NOMO-1 (cell line): Measurements from ENCODE around the gene DDX25.
"Not testable (repeated sequence)": the region's sequence is repeated elsewhere in the genome, so short reads cannot be mapped to it uniquely, and the experiment has no call there.

ENCODE experiments used
- DNase-seq, 2 experiments: peaks; one replicate each; lab custom pipeline; 2025; ENCODE audit not compliant: unreplicated experiment in 2 of 2; lab: John Stamatoyannopoulos, UW

Gene DDX25

GRCh38 chr11:125903711-125904659 lies at the start of gene DDX25:
Gene DDX25, plus strand, starts transcription at chr11:125904508. Its CDS starts 10 bp downstream, at chr11:125904518.
- DNase-seq = no peak

GRCh38 chr11:125857670-125858069 lies 46.6 kb upstream of the DDX25 start:
- DNase-seq = not testable (repeated sequence)

- not testable (repeated sequence) for DNase-seq
Measured at GRCh38 chr11:125862786-125863185, 41.5 kb upstream of the DDX25 start.

- DNase-seq = not testable (repeated sequence)
Measured at GRCh38 chr11:125865354-125865753, 39.0 kb upstream of the DDX25 start.

GRCh38 chr11:125869521-125869920 lies 34.8 kb upstream of the DDX25 start:
- no peak for DNase-seq

- DNase-seq = no peak
Measured at GRCh38 chr11:125871391-125872137, 32.7 kb upstream of the DDX25 start.

- peak in 1 of 2 experiments; percentile 11 for DNase-seq
Measured at GRCh38 chr11:125872138-125872491, 32.2 kb upstream of the DDX25 start.

GRCh38 chr11:125873881-125874555 lies 30.3 kb upstream of the DDX25 start:
- DNase-seq = no peak

GRCh38 chr11:125874556-125875124 lies 29.7 kb upstream of the DDX25 start:
- DNase-seq = peak in 1 of 2 experiments; percentile 43

- DNase-seq = no peak
Measured at GRCh38 chr11:125881291-125881690, 23.0 kb upstream of the DDX25 start.

GRCh38 chr11:125883375-125883774 lies 20.9 kb upstream of the DDX25 start:
- DNase-seq = no peak

GRCh38 chr11:125886997-125887372 lies 17.3 kb upstream of the DDX25 start:
- peak; percentile 54 to 66 for DNase-seq

- peak; percentile 95 to 96 for DNase-seq
Measured at GRCh38 chr11:125887373-125888324, 16.7 kb upstream of the DDX25 start, which contains the start of gene HYLS1. Gene HYLS1, plus strand, starts transcription at chr11:125887668. Its CDS starts 11,701 bp downstream, at chr11:125899369.

GRCh38 chr11:125890447-125891100 lies 13.7 kb upstream of the DDX25 start:
- DNase-seq = no peak

- DNase-seq = no peak
Measured at GRCh38 chr11:125892071-125892470, 12.2 kb upstream of the DDX25 start.

- DNase-seq = no peak
Measured at GRCh38 chr11:125892994-125893393, 11.3 kb upstream of the DDX25 start.

GRCh38 chr11:125901872-125902271 lies 2.4 kb upstream of the DDX25 start:
- no peak for DNase-seq

- no peak for DNase-seq
Measured at GRCh38 chr11:125902277-125902926, 1.9 kb upstream of the DDX25 start.
